HS-27A (cell line): ENCODE measurements around the gene GARRE1.
A peak's percentile ranks its signal among the peaks of the same experiment; 100 is the strongest.
"Not testable (repeated sequence)": the region's sequence is repeated elsewhere in the genome, so short reads cannot be mapped to it uniquely, and the experiment has no call there.

Experiments used
- DNase-seq: peaks from one replicate; pipeline ENCODE4 v3.0.0-alpha.2; 2012; ENCODE audit warnings: low read depth, missing footprints

GARRE1 gene

DNA sequence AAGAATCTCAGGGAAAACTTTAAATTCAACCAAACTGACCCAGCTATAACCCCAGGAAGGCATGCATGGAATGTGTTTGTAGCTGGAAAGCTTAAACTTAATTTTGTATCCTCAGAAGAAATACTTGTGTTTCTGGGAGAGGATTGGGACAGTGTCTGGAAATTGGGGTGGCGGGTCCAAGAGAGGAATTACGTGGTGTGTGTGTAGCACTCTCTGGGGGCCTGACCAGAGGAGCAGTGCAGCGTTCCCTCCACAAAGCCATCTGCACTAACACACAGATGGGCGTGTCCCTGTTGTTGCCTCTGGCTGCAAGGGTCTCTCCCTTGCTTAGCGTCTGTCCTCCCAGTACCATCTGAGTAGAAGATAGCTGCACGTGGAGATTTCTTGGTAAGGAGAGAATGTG is 6.4 kb downstream of the GARRE1 start:
- DNase-seq: no peak

DNA sequence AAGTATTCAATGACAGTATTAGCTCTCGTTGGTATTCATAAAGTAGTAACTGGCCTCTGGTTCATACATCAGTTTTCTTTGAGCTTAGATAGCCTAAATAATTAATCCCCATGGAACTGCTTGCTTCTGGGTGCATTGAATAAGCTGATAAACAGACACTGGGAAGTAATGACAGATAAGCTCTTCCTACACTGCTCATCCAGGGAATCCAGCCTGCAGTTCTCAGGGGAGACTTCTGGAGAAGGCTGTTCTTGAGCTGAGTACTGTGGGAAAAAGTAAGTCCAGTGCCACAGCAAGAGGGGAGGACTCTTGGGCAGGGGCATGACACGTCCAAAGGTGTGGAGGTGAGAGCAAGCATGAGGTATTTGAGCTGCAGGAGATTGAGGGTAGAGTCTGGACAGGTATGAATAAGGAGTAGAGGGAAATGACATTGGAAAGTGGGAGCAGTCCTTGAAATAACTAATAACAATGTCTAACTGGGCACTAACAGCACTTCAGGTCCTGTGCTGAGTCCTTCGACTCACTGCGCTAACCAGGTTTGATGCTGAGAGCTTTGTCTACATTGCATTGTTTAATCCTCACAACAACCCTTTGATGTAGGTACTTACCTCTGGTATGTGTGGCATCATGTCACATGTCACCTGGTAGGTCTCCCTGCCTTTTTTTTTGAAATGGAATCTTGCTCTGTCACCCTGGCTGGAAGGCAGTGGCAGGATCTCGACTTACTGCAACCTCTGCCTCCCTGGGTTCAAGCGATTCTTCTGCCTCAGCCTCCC is 7.2 kb downstream of the GARRE1 start:
- no peak for DNase-seq

DNA sequence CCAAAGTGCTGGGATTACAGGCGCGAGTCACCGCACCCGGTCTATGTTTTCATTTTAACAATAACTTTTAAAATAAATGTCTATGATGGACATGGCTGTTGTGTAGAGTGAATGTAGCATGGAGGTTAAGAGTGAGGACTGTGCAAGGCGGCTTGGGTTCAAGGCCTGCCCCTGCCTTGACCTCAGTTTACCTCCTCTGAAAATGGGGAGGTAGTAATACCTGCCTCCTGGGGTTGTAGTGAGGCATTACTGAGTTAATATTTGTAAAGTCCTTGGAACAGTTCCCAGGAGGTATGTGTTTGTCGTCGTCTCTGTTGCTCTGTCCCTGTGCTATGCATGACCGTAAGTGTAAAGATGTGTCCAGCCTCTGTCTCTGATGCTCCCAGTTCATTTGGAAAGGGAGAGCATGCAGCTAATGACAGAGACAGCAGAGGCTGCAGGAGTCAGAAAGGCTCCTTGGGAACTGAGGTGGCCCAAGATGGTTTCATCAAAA is 9.4 kb downstream of the GARRE1 start:
- DNase-seq: no peak

DNA sequence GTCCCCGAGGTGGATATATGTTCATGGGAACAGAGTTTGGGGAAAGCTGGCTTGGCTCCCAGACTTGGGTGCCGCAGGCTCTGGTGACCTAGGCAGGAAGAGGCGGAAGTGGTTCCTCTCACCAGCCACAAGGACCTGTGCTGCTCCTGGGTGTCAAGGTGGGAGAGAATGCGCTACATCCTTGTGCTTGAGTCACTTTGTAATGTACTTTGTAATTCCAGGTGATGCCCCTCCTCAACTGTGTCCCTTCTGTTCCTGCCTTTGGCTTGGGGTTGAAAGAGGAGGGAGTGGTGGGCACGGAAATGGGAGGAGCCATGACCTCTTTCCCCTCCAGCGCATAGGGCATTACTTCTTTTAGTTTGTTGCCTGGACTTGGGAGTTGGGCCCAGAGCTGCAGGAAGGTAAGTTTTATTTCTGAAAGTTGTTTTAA is 10.9 kb downstream of the GARRE1 start:
- no peak for DNase-seq

DNA sequence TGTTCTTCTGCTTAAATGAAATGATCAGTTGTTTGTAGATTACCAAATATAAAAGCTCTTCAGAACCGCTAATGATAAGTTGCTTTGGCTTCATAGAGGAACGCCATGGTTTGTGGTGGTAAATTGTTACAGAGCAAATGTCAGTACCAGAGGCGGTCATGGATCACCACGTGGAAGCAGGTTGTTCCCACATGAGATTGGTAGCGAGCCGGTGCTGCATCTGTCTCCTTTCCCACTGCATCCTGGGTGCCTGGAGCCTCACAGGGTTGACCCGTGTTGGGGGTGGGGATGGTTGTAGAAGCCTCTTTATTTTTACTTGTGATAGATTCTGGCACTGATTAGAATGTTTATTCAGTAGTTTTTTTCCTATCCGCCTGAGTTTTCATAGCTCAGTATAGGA is 14.7 kb downstream of the GARRE1 start:
- no peak for DNase-seq

DNA sequence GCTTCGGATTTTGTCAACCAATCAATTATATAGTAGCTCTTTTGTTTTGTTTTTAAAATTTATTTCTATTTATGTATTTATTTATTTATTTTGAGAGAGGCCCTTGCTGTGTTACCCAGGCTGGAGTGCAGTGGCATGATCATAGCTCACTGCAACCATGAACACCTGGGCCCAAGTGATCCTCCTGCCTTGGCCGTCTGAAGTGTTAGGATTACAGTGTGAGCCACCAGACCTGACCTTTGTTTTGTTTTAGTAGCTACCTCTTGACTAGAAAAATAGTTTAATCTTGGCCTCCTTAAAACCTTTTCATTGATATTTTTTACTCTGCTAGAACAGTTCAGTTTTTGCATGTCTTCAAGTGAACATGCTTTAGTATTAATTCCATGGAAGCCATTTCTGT is 15.1 kb downstream of the GARRE1 start:
- no peak for DNase-seq

DNA sequence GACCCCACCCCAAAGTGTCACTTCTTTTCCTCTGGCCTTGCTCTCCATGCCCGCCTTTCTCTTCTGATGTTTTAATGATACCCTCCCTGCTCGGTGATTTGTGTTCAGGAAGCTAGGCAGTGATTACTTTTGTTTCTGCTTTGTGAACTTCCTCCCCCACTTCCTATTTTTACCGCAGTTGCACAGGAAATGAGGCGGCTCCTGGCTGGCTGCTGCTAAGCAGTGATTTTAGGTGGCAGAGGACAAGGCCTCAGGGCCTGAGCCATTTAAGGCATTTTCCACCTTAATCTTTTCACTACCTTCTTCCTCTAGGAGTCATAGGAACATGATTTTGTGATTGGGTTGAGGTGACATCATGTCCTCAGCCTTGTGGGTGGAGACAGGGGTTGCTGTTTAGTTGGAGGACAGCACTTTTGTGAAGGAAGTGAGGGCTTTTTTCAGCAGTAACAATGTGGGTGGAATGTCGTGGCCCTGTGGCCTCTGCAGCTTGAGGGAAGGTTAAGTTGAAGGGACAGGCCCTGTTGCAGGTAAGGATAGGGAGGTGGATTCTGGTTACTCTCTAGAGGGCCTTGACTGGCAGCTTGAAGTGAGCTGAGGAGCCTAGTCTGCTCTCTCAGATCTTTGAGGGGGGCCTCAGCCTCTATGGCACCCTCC is 15.7 kb downstream of the GARRE1 start:
- DNase-seq: no peak

DNA sequence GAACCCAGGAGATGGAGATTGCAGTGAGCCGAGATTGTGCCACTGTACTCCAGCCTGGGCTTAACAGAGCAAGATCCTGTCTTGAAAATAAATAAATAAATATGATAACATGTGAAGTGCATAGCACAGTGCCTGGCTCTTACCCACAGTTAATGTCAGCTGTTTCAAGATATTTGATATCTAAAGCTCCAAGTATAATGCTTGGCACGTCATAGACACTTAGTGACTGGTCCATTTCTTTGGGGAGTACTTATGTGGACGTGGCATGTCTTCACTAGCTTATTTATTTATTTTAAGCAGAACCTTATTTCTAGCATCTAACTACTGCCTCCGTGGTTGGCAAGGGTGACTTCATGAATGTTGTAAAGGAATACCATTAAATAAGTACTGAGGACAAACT is 18.8 kb downstream of the GARRE1 start:
- DNase-seq: no peak

DNA sequence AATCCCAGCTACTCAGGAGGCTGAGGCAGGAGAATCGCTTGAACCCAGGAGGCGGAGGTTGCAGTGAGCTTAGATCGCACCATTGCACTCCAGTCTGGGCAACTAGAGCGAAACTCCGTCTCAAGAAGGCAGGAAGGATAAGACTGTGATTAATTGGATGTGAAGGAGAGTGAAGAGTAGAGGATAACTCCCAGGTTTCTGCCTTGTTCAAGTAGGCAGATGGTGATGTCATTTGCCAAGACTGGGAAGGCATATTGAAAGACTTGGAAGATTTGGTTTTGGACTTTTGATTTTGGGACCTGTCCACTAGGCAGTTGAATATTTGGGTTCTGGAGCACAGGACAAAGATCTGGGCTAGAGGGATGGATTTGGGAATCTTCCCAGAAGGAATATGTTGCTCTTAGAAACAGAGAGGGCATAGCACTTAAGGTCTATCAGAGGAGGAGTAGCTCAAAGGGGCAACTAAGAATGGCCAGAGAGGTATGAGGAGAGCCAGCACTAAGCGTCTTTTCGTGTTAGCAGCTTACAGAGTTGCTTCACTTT is 20.0 kb downstream of the GARRE1 start:
- DNase-seq: no peak

DNA sequence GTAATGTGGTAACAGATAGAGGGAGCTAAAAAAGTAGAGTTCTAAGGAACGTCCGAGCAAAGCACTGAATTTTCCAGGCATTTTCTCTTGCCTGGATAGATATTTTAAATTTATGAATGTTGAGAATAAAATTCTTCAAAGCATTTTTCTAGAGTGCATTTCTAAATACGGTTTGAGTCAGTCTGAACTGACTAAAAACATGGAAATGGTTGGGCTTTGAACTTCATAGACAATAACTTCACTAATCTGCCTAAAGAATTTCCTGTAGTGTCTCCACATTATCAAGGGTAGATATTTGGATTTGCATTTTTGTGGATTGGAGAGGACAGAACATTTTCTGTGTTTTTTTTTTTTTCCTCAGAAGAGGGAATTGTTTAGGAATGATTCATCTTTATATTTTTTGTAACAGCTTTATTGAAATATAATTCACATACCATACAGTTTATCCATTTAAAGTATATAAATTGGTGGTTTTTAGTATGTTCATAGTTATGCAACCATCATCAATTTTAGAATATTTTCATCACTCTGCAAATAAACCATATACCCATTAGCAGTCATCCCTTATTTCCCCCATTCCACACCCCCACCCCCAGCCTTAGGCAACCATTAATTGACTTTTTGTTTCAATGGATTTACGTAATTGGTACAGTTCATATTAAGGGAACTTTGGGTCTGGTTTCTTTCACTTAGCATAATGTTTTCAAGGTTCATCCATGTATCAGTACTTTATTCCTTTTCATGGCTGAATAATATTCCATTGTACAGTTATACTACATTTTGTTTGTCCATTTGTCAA is 20.7 kb downstream of the GARRE1 start:
- DNase-seq: peak; percentile 98

DNA sequence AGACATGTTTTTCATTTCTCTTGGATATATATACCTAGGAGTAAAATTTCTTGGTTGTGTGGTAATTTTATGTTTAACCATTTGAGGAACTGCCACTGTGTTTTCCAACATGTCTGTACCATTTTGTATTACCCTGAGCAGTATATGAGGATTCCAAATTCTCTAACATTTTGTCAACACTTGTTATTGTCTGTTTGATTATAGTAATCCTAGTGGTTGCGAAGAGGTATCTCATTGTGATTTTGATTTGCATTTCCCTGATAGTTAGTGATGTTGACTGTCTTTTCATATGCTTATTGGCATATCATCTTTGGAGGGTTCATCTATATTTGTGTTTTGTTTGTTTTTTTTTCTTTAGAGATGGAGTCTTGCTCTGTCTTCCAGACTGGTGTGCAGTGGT is 21.4 kb downstream of the GARRE1 start:
- DNase-seq: no peak

DNA sequence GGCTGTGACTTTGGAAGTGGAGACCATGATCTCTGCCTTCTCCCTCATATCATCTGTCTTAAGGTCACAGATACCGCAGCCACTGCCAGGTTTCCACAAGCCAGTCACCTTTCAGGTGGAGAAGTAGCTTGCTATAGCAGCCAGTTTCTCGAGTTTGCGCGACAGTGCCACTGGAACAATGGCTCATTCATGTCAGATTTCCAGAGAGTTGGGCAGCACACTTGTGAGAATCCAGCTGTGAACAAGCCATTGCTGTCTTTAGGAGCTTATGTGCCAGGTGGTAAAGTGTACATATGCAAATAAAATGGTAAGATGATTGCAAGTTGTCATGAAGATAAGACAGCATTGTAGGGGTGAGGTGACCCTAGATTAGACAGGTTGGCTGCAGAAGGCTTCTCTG is 22.3 kb downstream of the GARRE1 start:
- DNase-seq: no peak

DNA sequence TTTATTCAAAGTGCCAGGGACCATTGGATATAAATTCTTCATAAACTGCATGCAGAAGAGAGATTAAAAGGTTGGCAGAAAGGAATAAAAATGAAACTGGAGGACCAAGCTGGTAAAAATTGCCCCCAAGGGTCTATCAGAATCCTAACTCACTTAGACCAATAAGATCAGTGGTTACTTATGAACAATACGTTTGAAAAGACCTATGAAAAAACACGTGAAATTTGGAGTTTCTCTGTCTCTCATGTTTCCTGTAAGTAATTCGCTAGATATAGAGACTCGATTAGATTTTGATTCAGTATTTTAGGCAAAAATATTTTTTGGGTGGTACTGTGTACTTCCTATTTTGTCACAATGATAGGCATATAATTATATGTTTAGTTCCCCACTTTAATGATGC is 22.9 kb downstream of the GARRE1 start:
- DNase-seq: no peak

DNA sequence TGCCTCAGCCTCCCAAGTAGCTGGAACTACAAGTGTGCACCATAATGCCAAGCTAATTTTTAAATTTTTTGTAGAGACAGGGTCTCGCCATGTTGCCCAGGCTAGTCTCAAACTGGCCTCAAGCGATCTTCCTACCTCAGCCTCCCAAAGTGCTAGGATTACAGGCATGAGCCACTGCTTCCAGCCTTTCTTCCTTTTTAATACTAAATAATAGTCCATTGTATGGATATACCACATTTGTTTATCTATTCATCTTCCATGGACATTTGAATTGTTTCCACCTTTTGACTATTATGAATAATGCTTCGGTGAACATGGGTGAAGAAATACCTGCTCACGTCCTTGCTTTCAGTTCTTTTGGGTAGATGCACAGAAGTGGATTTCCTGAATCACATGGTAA is 24.4 kb downstream of the GARRE1 start:
- no peak for DNase-seq

DNA sequence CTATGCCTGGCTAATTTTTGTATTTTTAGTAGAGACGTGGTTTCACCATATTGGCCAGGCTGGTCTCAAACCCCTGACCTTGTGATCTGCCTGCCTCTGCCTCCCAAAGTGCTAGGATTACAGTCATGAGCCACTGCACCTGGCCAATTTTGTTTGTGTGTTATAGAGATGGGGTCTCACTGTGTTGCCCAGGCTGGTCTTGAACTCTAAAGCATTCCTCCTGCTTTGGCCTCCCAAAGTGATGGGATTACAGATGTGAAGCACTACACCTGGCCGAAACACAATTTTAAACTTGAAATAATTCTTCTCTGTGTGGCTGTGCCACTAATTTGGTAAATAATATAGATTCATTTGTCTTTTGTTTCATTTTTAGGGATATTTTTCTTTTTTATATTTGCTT is 27.1 kb downstream of the GARRE1 start:
- DNase-seq: not testable (repeated sequence)

DNA sequence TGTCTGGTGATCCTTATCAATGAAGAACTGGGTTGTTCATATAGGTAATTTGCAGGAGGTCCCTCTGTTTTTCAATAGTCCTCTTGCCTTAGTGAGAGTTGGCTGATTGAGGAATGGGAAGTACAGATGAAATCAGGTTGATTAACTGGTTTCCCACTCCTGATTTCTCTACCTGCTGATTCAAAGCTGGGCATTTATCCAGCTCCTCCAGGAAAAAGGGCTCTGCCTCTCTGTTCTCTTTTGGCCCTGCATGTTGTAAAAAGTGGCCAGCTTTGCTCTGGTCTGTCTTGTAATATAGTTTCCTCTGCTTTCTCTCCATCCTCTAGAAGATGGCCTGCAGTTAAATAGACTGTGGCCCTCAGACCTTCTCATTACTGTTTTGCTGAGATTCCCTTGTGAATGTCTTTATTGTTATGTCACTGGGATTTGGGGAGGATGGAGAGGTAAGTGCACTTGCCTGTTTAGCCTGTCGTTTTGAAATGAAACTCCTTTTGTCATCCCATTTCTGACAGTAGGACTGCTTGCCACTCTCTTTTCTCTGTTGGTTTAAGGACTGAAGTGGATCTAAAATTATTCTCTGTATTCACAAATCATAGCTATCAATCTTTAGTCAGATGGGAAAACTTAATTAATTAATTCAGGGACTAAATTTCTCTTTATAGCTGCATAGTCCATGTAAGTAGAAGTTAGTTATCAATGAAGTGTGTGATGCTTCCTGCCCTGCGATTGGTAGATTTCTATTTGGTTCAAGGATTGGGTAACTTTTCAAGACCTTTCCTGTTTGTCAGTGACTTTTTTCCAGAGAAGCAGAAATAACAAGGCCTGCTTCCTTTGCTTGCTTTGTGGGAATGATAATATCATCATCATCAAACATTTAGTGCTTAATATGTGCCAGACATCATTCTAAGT is 28.5 kb downstream of the GARRE1 start:
- DNase-seq: no peak

DNA sequence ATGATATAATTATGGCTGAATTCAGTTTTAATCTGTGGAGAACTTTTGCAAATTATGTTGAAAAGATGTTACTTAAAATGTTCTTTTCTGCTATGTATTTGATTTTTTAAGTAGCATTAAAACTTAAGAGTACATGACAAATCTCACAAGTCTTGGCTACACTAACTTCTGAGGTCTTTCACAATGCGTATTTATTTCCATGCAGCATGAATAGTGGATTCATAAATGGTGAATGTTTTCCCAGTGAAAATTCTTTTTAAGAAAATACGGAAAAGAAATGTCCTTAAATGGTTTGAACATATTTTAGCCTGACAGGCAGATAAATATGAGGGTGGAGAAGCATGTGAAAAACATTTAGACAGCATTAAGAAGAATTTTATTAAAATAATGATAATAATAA is 30.2 kb downstream of the GARRE1 start:
- DNase-seq: no peak

DNA sequence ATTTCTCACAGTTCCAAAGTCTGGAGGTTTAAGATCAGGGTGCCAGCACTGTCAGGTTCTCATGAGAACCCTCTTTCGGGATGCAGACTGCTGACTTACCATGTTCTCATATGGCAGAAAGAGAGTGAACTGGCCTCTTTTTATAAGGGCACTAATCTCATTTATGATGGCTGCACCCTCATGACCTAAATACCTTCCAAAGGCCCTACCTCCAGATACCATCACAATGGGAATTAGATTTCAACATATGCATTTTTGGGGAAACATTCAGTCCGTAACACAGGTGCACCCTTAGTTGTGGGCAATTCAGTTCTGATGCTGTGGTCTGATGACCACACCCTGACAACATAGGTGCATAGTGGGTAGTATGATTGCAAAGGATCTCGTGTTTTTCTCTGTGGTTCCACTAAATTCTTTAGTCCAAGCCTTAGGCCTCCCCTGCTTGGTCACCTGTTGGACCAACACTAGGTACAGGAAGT is 33.3 kb downstream of the GARRE1 start:
- no peak for DNase-seq

DNA sequence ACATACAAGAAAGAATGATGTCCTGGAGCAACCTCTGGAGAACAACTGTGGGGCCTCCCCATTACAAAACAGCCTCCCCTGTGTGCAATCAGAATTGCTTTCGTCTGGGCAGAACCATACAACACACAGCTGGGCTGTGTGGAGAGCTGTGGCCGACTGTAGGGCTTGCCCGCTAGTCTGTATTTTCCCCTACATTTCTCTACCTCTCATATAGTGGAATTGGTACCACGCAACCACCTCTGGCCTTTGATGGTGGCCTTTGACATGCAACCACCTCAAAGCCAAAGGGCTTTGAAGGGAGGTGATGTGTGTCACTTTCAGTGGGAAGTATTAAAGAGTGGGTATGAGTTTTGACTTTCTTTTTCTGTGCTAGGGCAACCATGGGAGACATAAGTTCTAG is 34.0 kb downstream of the GARRE1 start:
- no peak for DNase-seq

DNA sequence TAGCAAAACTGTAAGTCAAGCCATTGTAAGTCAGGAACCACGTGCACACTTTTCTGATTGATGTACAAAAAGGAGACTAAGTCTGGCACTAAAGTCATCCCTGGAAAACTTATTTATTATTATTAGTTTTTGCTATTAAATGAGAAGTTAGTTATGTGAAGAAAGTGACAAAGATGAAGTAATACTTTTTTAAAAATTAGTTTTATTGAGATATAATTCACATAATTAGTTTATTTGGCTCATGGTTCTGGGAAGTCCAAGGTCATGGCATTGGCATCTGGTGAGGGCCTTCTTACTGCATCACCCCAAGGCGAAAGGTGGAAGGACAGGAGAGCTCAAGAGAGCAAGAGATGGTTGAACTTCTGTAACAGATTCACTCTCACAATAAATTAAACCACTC is 36.9 kb downstream of the GARRE1 start:
- no peak for DNase-seq

DNA sequence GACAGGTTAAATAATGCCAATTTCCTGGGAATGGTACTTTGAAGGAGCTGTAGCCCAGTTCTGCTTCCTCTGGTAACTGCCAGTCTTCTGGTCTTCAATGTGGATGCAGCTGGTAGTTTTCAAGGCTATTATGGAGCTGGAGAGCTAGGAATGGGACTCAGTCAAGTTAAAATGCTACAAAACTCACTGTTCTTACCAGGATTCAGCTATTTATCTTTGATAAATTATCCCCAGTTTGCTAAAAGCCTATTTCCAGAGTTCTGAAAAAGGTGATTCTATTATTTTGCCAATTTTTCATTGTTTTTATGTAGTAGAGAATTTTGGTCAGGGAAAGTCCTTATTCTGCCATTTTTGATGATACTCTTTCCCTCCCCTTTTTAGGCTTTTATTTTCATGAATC is 40.7 kb downstream of the GARRE1 start:
- DNase-seq: no peak
